ENCODE measurements around the gene LSM3.
A peak's percentile ranks its signal among the peaks of the same experiment; 100 is the strongest.

Gene LSM3

GRCh38 chr3:14204515-14205284 is 26.1 kb downstream of the LSM3 start:
- H3K9ac ChIP-seq (ENCODE audit: low read depth in 1 of 2, low read length in 2 of 2), result no peak overlapping the region
- H3K36me3 ChIP-seq (ENCODE audit: control insufficient read depth in 2 of 2, insufficient read depth in 2 of 2, low read length in 2 of 2), result peaks cover 0 to 4% of the 10 kb centered on the region in 2 donors
- peak overlapping the region; percentile 23 to 50 for H3K27ac ChIP-seq (ENCODE audit: low read depth in 2 of 2, low read length in 2 of 2)
- peaks cover 17 to 26% of the 10 kb centered on the region in 2 donors for H3K4me1 ChIP-seq (ENCODE audit: control insufficient read depth in 2 of 2, insufficient read depth in 2 of 2, low read length in 2 of 2)
- H3K4me3 ChIP-seq (ENCODE audit: low read length in 2 of 2), result no peak overlapping the region
- H3K9me3 ChIP-seq (ENCODE audit: control insufficient read depth in 2 of 2, low read length in 2 of 2), result no peaks in the 10 kb centered on the region
- no peaks in the 10 kb centered on the region for H3K27me3 ChIP-seq (ENCODE audit: control insufficient read depth in 2 of 2, insufficient read depth in 2 of 2, low read length in 2 of 2)

- Histone ChIP-seq H3K36me3 (ENCODE audit: control insufficient read depth in 2 of 2, insufficient read depth in 2 of 2, low read length in 2 of 2) (no peaks in the 10 kb centered on the region), H3K4me3 (ENCODE audit: low read length in 2 of 2) (no peak overlapping the region), H3K27ac (ENCODE audit: low read depth in 2 of 2, low read length in 2 of 2) (no peak overlapping the region), H3K9ac (ENCODE audit: low read depth in 1 of 2, low read length in 2 of 2) (no peak overlapping the region), H3K9me3 (ENCODE audit: control insufficient read depth in 2 of 2, low read length in 2 of 2) (no peaks in the 10 kb centered on the region), H3K4me1 (ENCODE audit: control insufficient read depth in 2 of 2, insufficient read depth in 2 of 2, low read length in 2 of 2) (peaks cover 20 to 29% of the 10 kb centered on the region in 2 donors), H3K27me3 (ENCODE audit: control insufficient read depth in 2 of 2, insufficient read depth in 2 of 2, low read length in 2 of 2) (no peaks in the 10 kb centered on the region)
These were observed 28.0 kb downstream of the LSM3 start for GRCh38 chr3:14206548-14207177.

- Histone ChIP-seq H3K27ac (ENCODE audit: low read depth in 2 of 2, low read length in 2 of 2) (peak overlapping the region in 1 of 2 donors; percentile 58), H3K4me3 (ENCODE audit: low read length in 2 of 2) (no peak overlapping the region), H3K27me3 (ENCODE audit: control insufficient read depth in 2 of 2, insufficient read depth in 2 of 2, low read length in 2 of 2) (no peaks in the 10 kb centered on the region), H3K9me3 (ENCODE audit: control insufficient read depth in 2 of 2, low read length in 2 of 2) (no peaks in the 10 kb centered on the region), H3K4me1 (ENCODE audit: control insufficient read depth in 2 of 2, insufficient read depth in 2 of 2, low read length in 2 of 2) (peaks cover 20 to 29% of the 10 kb centered on the region in 2 donors), H3K36me3 (ENCODE audit: control insufficient read depth in 2 of 2, insufficient read depth in 2 of 2, low read length in 2 of 2) (no peaks in the 10 kb centered on the region), H3K9ac (ENCODE audit: low read depth in 1 of 2, low read length in 2 of 2) (no peak overlapping the region)
These were observed 29.6 kb downstream of the LSM3 start for GRCh38 chr3:14208168-14208567.

- Histone ChIP-seq H3K9ac (ENCODE audit: low read depth in 1 of 2, low read length in 2 of 2) (no peak overlapping the region), H3K4me3 (ENCODE audit: low read length in 2 of 2) (peak overlapping the region in 1 of 2 donors; percentile 30), H3K9me3 (ENCODE audit: control insufficient read depth in 2 of 2, low read length in 2 of 2) (no peaks in the 10 kb centered on the region), H3K36me3 (ENCODE audit: control insufficient read depth in 2 of 2, insufficient read depth in 2 of 2, low read length in 2 of 2) (no peaks in the 10 kb centered on the region), H3K4me1 (ENCODE audit: control insufficient read depth in 2 of 2, insufficient read depth in 2 of 2, low read length in 2 of 2) (peaks cover 16 to 21% of the 10 kb centered on the region in 2 donors), H3K27me3 (ENCODE audit: control insufficient read depth in 2 of 2, insufficient read depth in 2 of 2, low read length in 2 of 2) (no peaks in the 10 kb centered on the region), H3K27ac (ENCODE audit: low read depth in 2 of 2, low read length in 2 of 2) (peak overlapping the region; percentile 40 to 58)
These were observed 30.4 kb downstream of the LSM3 start for GRCh38 chr3:14208977-14209394.

GRCh38 chr3:14209581-14210289 is 31.1 kb downstream of the LSM3 start:
- Histone ChIP-seq H3K4me1 (ENCODE audit: control insufficient read depth in 2 of 2, insufficient read depth in 2 of 2, low read length in 2 of 2) (peaks cover 12 to 20% of the 10 kb centered on the region in 2 donors), H3K27me3 (ENCODE audit: control insufficient read depth in 2 of 2, insufficient read depth in 2 of 2, low read length in 2 of 2) (no peaks in the 10 kb centered on the region), H3K36me3 (ENCODE audit: control insufficient read depth in 2 of 2, insufficient read depth in 2 of 2, low read length in 2 of 2) (no peaks in the 10 kb centered on the region), H3K4me3 (ENCODE audit: low read length in 2 of 2) (no peak overlapping the region), H3K9ac (ENCODE audit: low read depth in 1 of 2, low read length in 2 of 2) (no peak overlapping the region), H3K27ac (ENCODE audit: low read depth in 2 of 2, low read length in 2 of 2) (peak overlapping the region; percentile 40 to 58), H3K9me3 (ENCODE audit: control insufficient read depth in 2 of 2, low read length in 2 of 2) (no peaks in the 10 kb centered on the region)

GRCh38 chr3:14210290-14210688 is 31.7 kb downstream of the LSM3 start:
- no peak overlapping the region for H3K9ac ChIP-seq (ENCODE audit: low read depth in 1 of 2, low read length in 2 of 2)
- H3K9me3 ChIP-seq (ENCODE audit: control insufficient read depth in 2 of 2, low read length in 2 of 2), result no peaks in the 10 kb centered on the region
- H3K27ac ChIP-seq (ENCODE audit: low read depth in 2 of 2, low read length in 2 of 2), result no peak overlapping the region
- no peak overlapping the region for H3K4me3 ChIP-seq (ENCODE audit: low read length in 2 of 2)
- no peaks in the 10 kb centered on the region for H3K36me3 ChIP-seq (ENCODE audit: control insufficient read depth in 2 of 2, insufficient read depth in 2 of 2, low read length in 2 of 2)
- H3K4me1 ChIP-seq (ENCODE audit: control insufficient read depth in 2 of 2, insufficient read depth in 2 of 2, low read length in 2 of 2), result peaks cover 11 to 22% of the 10 kb centered on the region in 2 donors
- H3K27me3 ChIP-seq (ENCODE audit: control insufficient read depth in 2 of 2, insufficient read depth in 2 of 2, low read length in 2 of 2), result no peaks in the 10 kb centered on the region

- no peaks in the 10 kb centered on the region for H3K27me3 ChIP-seq (ENCODE audit: control insufficient read depth in 2 of 2, insufficient read depth in 2 of 2, low read length in 2 of 2)
- H3K4me1 ChIP-seq (ENCODE audit: control insufficient read depth in 2 of 2, insufficient read depth in 2 of 2, low read length in 2 of 2), result peaks cover 11 to 23% of the 10 kb centered on the region in 2 donors
- H3K9ac ChIP-seq (ENCODE audit: low read depth in 1 of 2, low read length in 2 of 2), result no peak overlapping the region
- no peak overlapping the region for H3K4me3 ChIP-seq (ENCODE audit: low read length in 2 of 2)
- no peaks in the 10 kb centered on the region for H3K36me3 ChIP-seq (ENCODE audit: control insufficient read depth in 2 of 2, insufficient read depth in 2 of 2, low read length in 2 of 2)
- H3K27ac ChIP-seq (ENCODE audit: low read depth in 2 of 2, low read length in 2 of 2), result no peak overlapping the region
- no peaks in the 10 kb centered on the region for H3K9me3 ChIP-seq (ENCODE audit: control insufficient read depth in 2 of 2, low read length in 2 of 2)
These were observed 32.4 kb downstream of the LSM3 start for GRCh38 chr3:14210843-14211594.

- no peak overlapping the region for H3K9ac ChIP-seq (ENCODE audit: low read depth in 1 of 2, low read length in 2 of 2)
- H3K27ac ChIP-seq (ENCODE audit: low read depth in 2 of 2, low read length in 2 of 2), result no peak overlapping the region
- no peak overlapping the region for H3K4me3 ChIP-seq (ENCODE audit: low read length in 2 of 2)
- H3K27me3 ChIP-seq (ENCODE audit: control insufficient read depth in 2 of 2, insufficient read depth in 2 of 2, low read length in 2 of 2), result no peaks in the 10 kb centered on the region
- H3K9me3 ChIP-seq (ENCODE audit: control insufficient read depth in 2 of 2, low read length in 2 of 2), result no peaks in the 10 kb centered on the region
- H3K36me3 ChIP-seq (ENCODE audit: control insufficient read depth in 2 of 2, insufficient read depth in 2 of 2, low read length in 2 of 2), result no peaks in the 10 kb centered on the region
- H3K4me1 ChIP-seq (ENCODE audit: control insufficient read depth in 2 of 2, insufficient read depth in 2 of 2, low read length in 2 of 2), result peaks cover 11 to 23% of the 10 kb centered on the region in 2 donors
These were observed 33.0 kb downstream of the LSM3 start for GRCh38 chr3:14211621-14212020.

GRCh38 chr3:14212032-14212431 is 33.4 kb downstream of the LSM3 start:
- H3K36me3 ChIP-seq (ENCODE audit: control insufficient read depth in 2 of 2, insufficient read depth in 2 of 2, low read length in 2 of 2), result no peaks in the 10 kb centered on the region
- no peak overlapping the region for H3K27ac ChIP-seq (ENCODE audit: low read depth in 2 of 2, low read length in 2 of 2)
- H3K9ac ChIP-seq (ENCODE audit: low read depth in 1 of 2, low read length in 2 of 2), result no peak overlapping the region
- no peak overlapping the region for H3K4me3 ChIP-seq (ENCODE audit: low read length in 2 of 2)
- H3K9me3 ChIP-seq (ENCODE audit: control insufficient read depth in 2 of 2, low read length in 2 of 2), result no peaks in the 10 kb centered on the region
- H3K4me1 ChIP-seq (ENCODE audit: control insufficient read depth in 2 of 2, insufficient read depth in 2 of 2, low read length in 2 of 2), result peaks cover 11 to 23% of the 10 kb centered on the region in 2 donors
- H3K27me3 ChIP-seq (ENCODE audit: control insufficient read depth in 2 of 2, insufficient read depth in 2 of 2, low read length in 2 of 2), result no peaks in the 10 kb centered on the region

Measured in mucosa of rectum (tissue), 2 donors.